ENCODE measurements around the gene CXCL16. TPM values are rescaled to one million over a fixed set of nuclear protein-coding genes. Genes with fewer than 3 reads are reported as not detected.

CXCL16 gene
- total and polyA plus RNA-seq, 10 of the 15 experiments (the other 5 are each of a cell fraction or from before 2014, with no cell fraction given): 0.15 to 2.2 (median 0.65) TPM

DNA sequence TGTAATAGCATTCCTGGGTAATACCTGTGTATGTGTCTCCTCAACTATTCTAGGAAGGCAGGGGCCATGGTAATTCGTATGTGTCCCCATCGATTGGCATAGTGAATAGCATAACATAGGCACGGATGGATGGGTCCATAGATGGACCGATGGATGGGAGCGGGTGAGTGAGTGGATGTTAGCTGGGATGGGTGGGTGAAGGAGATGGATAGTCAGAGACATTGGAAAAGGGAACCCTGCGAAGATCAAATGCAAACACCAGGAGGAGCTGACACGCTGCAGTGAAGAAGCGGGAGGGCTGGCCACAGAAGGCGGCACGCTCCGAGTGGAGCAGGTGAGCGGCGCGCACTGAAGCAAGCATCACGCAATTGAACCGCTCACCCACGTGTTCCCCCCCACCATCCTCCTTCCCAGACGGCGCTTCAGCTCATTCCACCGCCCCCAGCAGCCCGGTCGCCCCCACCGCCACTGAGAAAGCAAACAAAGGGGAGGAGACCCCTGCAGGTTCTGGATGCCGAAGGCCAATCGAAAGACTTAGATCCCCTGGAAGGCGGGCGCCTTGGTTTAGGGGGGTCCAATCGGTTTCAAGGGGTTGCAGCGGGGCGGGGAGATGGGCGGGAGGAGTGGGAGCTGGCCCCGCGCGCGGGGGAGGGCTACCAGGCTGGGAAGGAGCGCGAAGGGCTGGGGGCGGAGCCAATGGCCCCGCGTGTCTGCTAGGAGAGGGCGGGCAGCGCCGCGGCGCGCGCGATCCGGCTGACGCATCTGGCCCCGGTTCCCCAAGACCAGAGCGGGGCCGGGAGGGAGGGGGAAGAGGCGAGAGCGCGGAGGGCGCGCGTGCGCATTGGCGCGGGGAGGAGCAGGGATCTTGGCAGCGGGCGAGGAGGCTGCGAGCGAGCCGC lies 29.7 kb downstream of the CXCL16 start, which contains the start of gene ARRB2 (continued):
- TF ChIP-seq YBX1 (IDR thresholded peaks at IDR 0.05): no peak
- TF ChIP-seq MYC (IDR thresholded peaks at IDR 0.05; ENCODE audit: insufficient read depth, insufficient read length, insufficient replicate concordance, low read length, severe bottlenecking): peak; percentile 55
- no peak for TF ChIP-seq JUND (IDR thresholded peaks at IDR 0.05; ENCODE audit: low read depth, low read length)
- TF ChIP-seq ZNF384 (IDR thresholded peaks at IDR 0.05; ENCODE audit: borderline replicate concordance, low read depth, low read length): no peak
- TF ChIP-seq, protein P1, sequence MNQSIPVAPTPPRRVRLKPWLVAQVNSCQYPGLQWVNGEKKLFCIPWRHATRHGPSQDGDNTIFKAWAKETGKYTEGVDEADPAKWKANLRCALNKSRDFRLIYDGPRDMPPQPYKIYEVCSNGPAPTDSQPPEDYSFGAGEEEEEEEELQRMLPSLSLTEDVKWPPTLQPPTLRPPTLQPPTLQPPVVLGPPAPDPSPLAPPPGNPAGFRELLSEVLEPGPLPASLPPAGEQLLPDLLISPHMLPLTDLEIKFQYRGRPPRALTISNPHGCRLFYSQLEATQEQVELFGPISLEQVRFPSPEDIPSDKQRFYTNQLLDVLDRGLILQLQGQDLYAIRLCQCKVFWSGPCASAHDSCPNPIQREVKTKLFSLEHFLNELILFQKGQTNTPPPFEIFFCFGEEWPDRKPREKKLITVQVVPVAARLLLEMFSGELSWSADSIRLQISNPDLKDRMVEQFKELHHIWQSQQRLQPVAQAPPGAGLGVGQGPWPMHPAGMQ (IDR thresholded peaks at IDR 0.05; ENCODE audit: borderline replicate concordance): no peak
- TF ChIP-seq GATAD2B (conservative IDR thresholded peaks at IDR 0.05; ENCODE audit: low read depth): 0 out of 2 replicates have a peak, but pooled peaks have one; percentile 24
- peak; percentile 83 to 91 for TF ChIP-seq BHLHE40 (IDR thresholded peaks at IDR 0.05; ENCODE audit: borderline replicate concordance in 1 of 2, low read depth in 2 of 2, low read length in 1 of 2)
- TF ChIP-seq EP300 (IDR thresholded peaks at IDR 0.05; ENCODE audit: borderline replicate concordance in 1 of 2, control insufficient read depth in 1 of 2, low read depth in 2 of 2, low read length in 2 of 2): no peak
- no peak for TF ChIP-seq HDAC2 (IDR thresholded peaks at IDR 0.05)
- TF ChIP-seq CHD2 (IDR thresholded peaks at IDR 0.05; ENCODE audit: borderline replicate concordance, low read depth, low read length): no peak
- no peak for TF ChIP-seq TARDBP (IDR thresholded peaks at IDR 0.05; ENCODE audit: borderline replicate concordance)
- TF ChIP-seq SMARCA5 (IDR thresholded peaks at IDR 0.05): peak; percentile 88
- peak; percentile 76 for TF ChIP-seq SP1 (IDR thresholded peaks at IDR 0.05; ENCODE audit: low read depth, low read length)
- no peak for TF ChIP-seq BRCA1 (IDR thresholded peaks at IDR 0.05; ENCODE audit: low read depth, low read length)
- no peak for TF ChIP-seq NFIC (IDR thresholded peaks at IDR 0.05; ENCODE audit: low read depth, low read length)
- TF ChIP-seq IRF4 (IDR thresholded peaks at IDR 0.05; ENCODE audit: low read depth, low read length): no peak
- TF ChIP-seq, protein P2, sequence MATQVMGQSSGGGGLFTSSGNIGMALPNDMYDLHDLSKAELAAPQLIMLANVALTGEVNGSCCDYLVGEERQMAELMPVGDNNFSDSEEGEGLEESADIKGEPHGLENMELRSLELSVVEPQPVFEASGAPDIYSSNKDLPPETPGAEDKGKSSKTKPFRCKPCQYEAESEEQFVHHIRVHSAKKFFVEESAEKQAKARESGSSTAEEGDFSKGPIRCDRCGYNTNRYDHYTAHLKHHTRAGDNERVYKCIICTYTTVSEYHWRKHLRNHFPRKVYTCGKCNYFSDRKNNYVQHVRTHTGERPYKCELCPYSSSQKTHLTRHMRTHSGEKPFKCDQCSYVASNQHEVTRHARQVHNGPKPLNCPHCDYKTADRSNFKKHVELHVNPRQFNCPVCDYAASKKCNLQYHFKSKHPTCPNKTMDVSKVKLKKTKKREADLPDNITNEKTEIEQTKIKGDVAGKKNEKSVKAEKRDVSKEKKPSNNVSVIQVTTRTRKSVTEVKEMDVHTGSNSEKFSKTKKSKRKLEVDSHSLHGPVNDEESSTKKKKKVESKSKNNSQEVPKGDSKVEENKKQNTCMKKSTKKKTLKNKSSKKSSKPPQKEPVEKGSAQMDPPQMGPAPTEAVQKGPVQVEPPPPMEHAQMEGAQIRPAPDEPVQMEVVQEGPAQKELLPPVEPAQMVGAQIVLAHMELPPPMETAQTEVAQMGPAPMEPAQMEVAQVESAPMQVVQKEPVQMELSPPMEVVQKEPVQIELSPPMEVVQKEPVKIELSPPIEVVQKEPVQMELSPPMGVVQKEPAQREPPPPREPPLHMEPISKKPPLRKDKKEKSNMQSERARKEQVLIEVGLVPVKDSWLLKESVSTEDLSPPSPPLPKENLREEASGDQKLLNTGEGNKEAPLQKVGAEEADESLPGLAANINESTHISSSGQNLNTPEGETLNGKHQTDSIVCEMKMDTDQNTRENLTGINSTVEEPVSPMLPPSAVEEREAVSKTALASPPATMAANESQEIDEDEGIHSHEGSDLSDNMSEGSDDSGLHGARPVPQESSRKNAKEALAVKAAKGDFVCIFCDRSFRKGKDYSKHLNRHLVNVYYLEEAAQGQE (IDR thresholded peaks at IDR 0.05; ENCODE audit: low read depth, low read length): no peak
- 0 out of 2 replicates have a peak, but pooled peaks have one; percentile 7 for TF ChIP-seq RFX5 (IDR thresholded peaks at IDR 0.05; ENCODE audit: low read depth, low read length)
- peak; percentile 38; the same call in 1 of the 2 replicates for TF ChIP-seq TAF1 (IDR thresholded peaks at IDR 0.05; ENCODE audit: borderline replicate concordance, low read depth, low read length)
- TF ChIP-seq TCF12 (IDR thresholded peaks at IDR 0.05; ENCODE audit: low read depth, low read length): no peak
- no peak for TF ChIP-seq CEBPB (IDR thresholded peaks at IDR 0.05; ENCODE audit: borderline replicate concordance in 1 of 2, low read depth in 2 of 2, low read length in 2 of 2)
- TF ChIP-seq RAD51 (IDR thresholded peaks at IDR 0.05): 0 out of 2 replicates have a peak, but pooled peaks have one; percentile 13
- TF ChIP-seq RAD21 (IDR thresholded peaks at IDR 0.05; ENCODE audit: insufficient read depth, low read depth, low read length): peak; percentile 77

All from GM12878 (cell line).